Eye (tissue), 1 donor: ENCODE measurements around the gene TMTC2.
A peak's percentile ranks its signal among the peaks of the same experiment; 100 is the strongest.
"Not testable (repeated sequence)": the region's sequence is repeated elsewhere in the genome, so short reads cannot be mapped to it uniquely, and the experiment has no call there.

Experiments used
- DNase-seq: peaks from one replicate; pipeline ENCODE4 v3.0.0-alpha.2; 2015

Gene TMTC2

DNA sequence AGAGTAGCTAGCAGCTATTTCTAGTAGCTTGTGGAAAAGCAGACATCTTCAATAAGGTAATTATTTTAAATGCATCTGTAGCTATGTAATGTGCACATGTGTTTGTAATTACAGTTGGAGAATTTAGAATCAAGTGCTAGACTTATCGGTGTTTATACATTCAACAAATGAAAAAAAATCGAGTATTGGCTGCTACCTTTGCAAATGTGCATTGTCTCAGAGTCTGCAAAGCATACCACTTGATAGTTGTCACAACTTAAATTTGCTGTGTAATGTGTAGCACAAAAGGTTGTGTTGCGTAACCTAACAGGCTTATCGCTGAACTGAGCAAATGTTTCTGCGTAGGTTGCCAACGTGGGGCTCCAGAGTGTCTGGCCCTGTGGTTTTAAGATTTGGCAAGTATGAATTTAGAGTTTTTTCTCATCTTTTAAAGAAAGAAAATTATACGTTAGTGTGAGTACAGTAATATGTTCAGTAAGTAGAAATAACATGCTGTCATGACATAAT, 44.3 kb downstream of the TMTC2 start:
- DNase-seq = no peak

GRCh38 chr12:82740129-82741000, 53.7 kb downstream of the TMTC2 start:
- DNase-seq = no peak

GRCh38 chr12:82745063-82745674, 58.5 kb downstream of the TMTC2 start:
- no peak for DNase-seq

- DNase-seq = no peak
Observed at GRCh38 chr12:82745807-82746206, 59.1 kb downstream of the TMTC2 start.

GRCh38 chr12:82746668-82747067, 60.0 kb downstream of the TMTC2 start:
- no peak for DNase-seq

GRCh38 chr12:82749015-82749414, 62.3 kb downstream of the TMTC2 start:
- DNase-seq = no peak

- DNase-seq = no peak
Observed at GRCh38 chr12:82754856-82755255, 68.2 kb downstream of the TMTC2 start.

DNA sequence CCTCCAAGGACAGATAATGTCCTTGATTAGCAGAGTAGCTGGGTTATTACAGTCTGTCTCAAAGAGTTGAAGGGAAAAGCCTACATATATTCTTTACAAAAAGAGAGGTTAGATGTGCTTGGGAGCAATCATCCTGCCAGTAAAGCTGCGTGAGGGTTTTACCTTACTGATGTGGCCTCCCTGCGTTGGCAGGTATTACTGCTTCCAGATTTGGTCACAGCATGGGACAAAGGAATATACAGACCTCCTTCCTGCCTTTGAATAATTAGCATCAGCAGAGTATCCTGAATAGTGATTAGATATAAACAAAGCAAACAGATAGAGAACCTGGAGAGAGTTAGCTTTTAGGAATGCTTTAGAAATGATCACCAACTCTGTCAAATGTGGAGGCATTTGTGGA, 69.6 kb downstream of the TMTC2 start:
- DNase-seq = no peak

DNA sequence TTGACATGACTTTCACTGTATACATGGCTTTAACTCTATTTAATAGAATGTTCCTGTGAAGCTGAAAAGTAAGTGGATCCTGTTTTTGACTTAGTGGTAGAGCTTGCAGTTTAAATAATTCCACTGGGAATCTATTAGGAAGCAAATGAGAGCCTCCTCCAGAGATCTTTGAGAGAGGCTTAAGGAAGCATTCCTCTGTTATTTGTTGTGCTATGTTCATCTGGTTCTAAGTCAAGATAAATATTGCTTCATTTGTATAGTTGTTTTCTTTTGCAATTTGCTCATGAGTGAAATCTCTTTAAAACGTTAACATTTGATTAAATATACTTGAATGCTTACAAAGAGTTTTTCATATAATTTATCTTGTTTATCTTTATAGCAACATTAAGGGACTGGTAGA, 70.4 kb downstream of the TMTC2 start:
- DNase-seq = no peak

DNA sequence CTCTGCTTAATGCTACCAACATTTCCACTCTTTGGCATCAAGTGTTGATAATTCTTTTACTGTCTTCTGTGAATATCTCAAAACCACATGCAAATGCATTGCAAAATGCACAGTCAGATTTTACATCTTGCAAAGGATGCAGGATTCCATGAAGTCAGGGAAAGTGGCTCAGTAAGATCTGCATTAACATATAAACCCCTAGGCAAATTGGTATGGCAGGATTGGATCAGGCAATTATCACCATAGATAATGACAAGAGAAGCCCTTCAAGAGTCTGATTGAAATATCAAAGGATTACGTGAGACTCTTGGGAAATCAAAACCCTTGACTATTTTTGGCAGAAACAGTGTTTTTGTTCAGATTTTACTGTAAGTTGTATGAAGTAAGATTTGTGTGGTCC, 71.0 kb downstream of the TMTC2 start:
- no peak for DNase-seq

DNA sequence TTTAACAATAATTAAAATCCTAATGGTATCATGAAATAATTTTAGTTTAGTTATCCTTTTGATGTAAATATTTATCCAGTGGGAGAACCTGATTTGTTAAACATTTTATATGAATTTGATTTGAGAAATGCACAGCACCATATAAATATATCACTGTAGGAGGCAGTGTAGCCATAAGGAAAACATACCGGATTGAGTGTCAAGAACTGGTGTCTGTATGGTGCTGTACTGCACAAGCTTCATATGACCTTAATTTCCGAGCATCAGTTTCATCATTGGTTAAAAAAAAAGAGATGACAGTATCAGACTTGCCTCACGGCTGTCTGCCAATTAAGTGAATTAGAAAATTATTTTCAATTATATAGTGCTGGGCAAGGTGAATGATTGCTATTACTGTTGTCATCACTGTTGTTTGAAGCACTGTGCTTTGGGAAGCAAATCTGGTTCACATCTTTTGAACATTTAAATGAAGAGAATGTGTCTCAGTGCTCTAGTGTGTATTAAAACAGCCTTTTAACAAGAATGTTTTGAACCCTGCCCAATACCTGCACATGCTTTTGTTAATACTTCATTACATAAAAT, 72.1 kb downstream of the TMTC2 start:
- peak; percentile 35 for DNase-seq

DNA sequence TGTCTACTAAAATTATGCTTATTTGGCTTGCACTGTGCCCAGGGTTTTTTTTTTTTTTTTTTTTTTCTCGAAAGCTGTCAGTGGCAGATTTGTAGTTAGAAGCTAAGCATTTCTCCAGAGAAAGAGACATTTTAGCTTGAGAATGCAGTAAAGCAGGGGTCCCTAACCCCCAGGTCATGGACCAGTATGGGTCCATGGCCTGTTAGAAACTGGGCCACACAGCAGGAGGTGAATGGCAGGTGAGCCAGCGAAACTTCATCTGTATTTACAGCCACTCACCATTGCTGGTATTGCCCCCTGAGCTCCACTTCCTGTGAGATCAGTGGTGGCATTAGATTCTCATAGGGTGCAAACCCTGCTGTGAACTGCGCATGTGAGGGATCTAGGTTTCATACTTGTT, 73.7 kb downstream of the TMTC2 start:
- no peak for DNase-seq

DNA sequence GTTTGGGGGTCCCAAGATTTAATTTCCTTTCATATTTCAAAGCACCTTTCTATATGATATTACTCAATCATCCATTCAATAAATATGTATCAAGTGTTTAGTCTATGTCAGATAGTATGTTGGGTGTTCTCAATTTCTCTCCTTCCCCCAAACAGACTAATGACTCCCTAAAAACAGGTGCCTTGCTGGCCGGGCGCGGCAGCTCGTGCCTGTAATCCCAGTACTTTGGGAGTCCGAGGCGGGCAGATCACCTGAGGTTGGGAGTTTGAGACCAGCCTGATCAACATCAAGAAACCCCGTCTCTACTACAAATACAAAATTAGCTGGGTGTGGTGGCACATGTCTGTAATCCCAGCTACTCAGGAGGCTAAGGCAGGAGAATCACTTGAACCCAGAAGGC, 78.5 kb downstream of the TMTC2 start:
- not testable (repeated sequence) for DNase-seq

- DNase-seq = no peak
Observed at GRCh38 chr12:82765971-82766705, 79.4 kb downstream of the TMTC2 start.

- DNase-seq = no peak
Observed at GRCh38 chr12:82774666-82775065, 88.0 kb downstream of the TMTC2 start.

DNA sequence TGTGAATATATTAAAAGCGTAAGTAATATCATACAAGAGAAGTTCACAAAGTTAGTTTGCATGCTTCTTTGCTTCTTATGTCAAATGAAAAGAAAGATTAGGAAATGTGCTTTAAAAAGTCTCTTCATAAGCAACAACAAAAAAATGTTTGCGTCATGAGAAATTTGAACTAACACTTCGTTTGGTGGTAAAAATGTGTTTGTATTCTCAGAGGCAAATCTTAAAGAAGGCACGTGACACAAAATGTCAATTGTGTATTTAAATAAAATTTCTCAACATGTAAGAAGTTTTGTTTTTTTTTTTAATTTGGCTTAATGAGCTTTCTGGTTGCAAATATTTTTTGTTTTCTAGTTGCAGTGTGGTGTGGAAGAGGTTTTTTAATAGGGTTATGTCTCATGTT, 93.8 kb downstream of the TMTC2 start:
- DNase-seq = no peak

GRCh38 chr12:82781309-82781997, 94.7 kb downstream of the TMTC2 start:
- peak; percentile 81 for DNase-seq

GRCh38 chr12:82783435-82783834, 96.7 kb downstream of the TMTC2 start:
- no peak for DNase-seq

DNA sequence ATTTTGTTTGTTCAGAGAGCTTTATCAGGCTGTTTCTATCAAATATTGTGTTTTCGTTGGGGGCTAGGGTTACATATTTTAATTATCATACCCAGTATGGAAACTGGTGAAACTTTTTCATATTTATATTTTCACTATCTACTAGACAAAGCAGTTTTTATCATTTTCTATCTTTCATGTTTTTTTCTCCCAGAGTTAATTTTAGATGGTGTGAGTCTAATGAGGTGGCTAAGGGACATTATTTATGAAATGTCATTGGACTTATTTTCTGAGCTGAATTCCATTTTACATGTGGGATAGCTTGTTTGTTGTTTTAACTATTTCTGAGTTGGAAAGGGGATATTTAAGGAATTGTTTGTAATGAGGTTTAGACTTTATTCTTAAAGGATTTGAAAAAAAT, 100.3 kb downstream of the TMTC2 start:
- DNase-seq = no peak

DNA sequence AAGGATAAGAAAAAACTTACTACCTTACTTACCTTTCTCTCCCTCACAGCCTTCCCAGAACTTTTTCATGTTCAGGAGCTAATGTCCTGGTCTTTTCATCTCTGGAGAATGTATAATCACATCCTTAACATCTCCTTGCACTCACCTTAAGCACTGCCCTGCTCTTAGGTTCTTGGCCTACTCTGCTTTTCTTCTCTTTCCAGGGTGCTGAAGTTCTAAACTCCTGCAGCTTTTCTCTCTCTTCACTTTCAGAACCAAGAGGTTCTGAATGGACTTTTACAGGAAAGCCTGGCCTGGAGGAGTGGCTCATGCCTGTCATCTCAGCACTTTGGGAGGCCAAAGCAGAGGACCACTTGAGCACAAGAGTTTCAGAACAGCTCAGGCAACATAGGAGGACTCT, 101.9 kb downstream of the TMTC2 start:
- DNase-seq = no peak

- DNase-seq = no peak
Observed at GRCh38 chr12:82789674-82790073, 103.0 kb downstream of the TMTC2 start.

DNA sequence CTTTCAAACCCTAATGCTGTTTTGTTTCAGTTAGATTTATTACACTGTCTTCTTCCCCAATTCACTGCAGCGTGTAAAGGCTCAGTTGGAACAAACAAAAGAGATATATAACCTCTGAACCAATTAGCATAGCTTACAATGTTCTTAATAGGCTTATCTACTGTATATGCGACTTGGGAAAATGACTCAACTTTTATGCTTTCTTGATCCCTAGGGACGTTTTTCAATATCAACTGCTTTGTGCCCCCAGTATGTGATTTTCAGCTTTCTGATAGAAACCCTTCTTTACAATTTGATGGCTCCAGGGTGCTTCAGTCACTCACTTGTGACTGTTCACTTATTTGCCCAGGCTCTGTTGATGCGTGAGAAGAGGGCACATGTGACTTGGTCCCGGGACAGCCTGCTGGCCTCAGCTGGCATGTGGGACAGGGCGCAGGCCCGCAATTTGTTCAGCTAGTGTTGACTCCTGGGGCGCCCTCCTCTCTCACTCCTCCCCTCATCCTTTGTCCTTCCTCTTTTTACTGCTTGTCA, 107.1 kb downstream of the TMTC2 start:
- peak; percentile 73 for DNase-seq
